ENCODE measurements around the gene AMPD1. TPM values are rescaled to one million over a fixed set of nuclear protein-coding genes. Genes with fewer than 3 reads are reported as not detected.

The AMPD1 gene
- total and polyA plus RNA-seq, 2 experiments from 2014 or later: 0.27 TPM; not detected in 1

DNA sequence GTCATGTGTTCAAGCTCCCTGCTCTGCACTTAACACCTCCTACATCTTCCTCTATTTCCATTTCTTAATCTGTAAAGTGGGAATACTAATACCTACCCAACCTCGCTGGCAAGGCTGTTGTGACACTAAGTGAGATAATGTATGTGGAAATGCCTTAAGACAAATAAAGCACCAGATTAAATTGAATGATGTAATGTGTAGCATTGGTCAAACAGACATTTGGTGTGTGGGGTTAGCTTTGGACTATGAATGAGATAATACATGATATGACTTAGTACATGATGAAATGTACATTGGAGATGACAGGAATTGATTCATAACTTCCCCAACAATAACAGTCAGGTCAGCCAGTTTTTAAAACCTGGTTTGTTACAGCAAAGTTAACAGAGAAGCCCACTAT, 5.2 kb downstream of the AMPD1 start:
- H3K9me3 Mint-ChIP-seq: no peaks in the 10 kb centered on the region
- Histone ChIP-seq H2AFZ (no peak overlapping the region), H3K4me2 (no peak overlapping the region), H3K4me3 (no peak overlapping the region), H3K27me3 (ENCODE audit: insufficient read depth) (no peaks in the 10 kb centered on the region), H3K9me2 (ENCODE audit: insufficient read depth) (no peaks in the 10 kb centered on the region), H4K20me1 (replicated peaks; ENCODE audit: insufficient read depth) (0 out of 2 replicates have a peak, but pooled peaks cover 3% of the 10 kb centered on the region), H3K4me1 (ENCODE audit: insufficient read depth) (no peaks in the 10 kb centered on the region), H3K27ac (ENCODE audit: low read depth) (no peak overlapping the region), H3K79me2 (replicated peaks; ENCODE audit: insufficient read depth) (no peaks in the 10 kb centered on the region), H3F3A (replicated peaks; ENCODE audit: low read depth) (no peaks in the 10 kb centered on the region), H3K36me3 (ENCODE audit: insufficient read depth) (no peaks in the 10 kb centered on the region)
- ATAC-seq: no peak
- no peaks in the 10 kb centered on the region for H3K36me3 Mint-ChIP-seq (ENCODE audit: low read depth)
- H3K27ac Mint-ChIP-seq: no peak overlapping the region
- peaks cover 3% of the 10 kb centered on the region for H3K27me3 Mint-ChIP-seq (ENCODE audit: insufficient read depth, low read depth, poor library complexity)
- no peak overlapping the region for H3K4me3 Mint-ChIP-seq
- H3K4me1 Mint-ChIP-seq: no peaks in the 10 kb centered on the region
- no peak for DNase-seq (ENCODE audit: low spot score)
- TF ChIP-seq EZH2 (IDR thresholded peaks at IDR 0.05; ENCODE audit: low read depth, unreplicated experiment) (no peak), ZNF331 (CRISPR knock-in tag; IDR thresholded peaks at IDR 0.05; ENCODE audit: low read depth) (no peak), CTCF (conservative IDR thresholded peaks at IDR 0.05; ENCODE audit: low read depth in 2 of 2) (no peak)
- TF ChIP-seq, protein P1, sequence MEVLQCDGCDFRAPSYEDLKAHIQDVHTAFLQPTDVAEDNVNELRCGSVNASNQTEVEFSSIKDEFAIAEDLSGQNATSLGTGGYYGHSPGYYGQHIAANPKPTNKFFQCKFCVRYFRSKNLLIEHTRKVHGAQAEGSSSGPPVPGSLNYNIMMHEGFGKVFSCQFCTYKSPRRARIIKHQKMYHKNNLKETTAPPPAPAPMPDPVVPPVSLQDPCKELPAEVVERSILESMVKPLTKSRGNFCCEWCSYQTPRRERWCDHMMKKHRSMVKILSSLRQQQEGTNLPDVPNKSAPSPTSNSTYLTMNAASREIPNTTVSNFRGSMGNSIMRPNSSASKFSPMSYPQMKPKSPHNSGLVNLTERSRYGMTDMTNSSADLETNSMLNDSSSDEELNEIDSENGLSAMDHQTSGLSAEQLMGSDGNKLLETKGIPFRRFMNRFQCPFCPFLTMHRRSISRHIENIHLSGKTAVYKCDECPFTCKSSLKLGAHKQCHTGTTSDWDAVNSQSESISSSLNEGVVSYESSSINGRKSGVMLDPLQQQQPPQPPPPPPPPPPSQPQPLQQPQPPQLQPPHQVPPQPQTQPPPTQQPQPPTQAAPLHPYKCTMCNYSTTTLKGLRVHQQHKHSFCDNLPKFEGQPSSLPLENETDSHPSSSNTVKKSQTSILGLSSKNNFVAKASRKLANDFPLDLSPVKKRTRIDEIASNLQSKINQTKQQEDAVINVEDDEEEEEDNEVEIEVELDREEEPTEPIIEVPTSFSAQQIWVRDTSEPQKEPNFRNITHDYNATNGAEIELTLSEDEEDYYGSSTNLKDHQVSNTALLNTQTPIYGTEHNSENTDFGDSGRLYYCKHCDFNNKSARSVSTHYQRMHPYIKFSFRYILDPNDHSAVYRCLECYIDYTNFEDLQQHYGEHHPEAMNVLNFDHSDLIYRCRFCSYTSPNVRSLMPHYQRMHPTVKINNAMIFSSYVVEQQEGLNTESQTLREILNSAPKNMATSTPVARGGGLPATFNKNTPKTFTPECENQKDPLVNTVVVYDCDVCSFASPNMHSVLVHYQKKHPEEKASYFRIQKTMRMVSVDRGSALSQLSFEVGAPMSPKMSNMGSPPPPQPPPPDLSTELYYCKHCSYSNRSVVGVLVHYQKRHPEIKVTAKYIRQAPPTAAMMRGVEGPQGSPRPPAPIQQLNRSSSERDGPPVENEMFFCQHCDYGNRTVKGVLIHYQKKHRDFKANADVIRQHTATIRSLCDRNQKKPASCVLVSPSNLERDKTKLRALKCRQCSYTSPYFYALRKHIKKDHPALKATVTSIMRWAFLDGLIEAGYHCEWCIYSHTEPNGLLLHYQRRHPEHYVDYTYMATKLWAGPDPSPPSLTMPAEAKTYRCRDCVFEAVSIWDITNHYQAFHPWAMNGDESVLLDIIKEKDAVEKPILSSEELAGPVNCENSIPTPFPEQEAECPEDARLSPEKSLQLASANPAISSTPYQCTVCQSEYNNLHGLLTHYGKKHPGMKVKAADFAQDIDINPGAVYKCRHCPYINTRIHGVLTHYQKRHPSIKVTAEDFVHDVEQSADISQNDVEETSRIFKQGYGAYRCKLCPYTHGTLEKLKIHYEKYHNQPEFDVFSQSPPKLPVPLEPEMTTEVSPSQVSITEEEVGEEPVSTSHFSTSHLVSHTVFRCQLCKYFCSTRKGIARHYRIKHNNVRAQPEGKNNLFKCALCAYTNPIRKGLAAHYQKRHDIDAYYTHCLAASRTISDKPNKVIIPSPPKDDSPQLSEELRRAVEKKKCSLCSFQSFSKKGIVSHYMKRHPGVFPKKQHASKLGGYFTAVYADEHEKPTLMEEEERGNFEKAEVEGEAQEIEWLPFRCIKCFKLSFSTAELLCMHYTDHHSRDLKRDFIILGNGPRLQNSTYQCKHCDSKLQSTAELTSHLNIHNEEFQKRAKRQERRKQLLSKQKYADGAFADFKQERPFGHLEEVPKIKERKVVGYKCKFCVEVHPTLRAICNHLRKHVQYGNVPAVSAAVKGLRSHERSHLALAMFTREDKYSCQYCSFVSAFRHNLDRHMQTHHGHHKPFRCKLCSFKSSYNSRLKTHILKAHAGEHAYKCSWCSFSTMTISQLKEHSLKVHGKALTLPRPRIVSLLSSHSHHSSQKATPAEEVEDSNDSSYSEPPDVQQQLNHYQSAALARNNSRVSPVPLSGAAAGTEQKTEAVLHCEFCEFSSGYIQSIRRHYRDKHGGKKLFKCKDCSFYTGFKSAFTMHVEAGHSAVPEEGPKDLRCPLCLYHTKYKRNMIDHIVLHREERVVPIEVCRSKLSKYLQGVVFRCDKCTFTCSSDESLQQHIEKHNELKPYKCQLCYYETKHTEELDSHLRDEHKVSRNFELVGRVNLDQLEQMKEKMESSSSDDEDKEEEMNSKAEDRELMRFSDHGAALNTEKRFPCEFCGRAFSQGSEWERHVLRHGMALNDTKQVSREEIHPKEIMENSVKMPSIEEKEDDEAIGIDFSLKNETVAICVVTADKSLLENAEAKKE (CRISPR knock-in tag; IDR thresholded peaks at IDR 0.05): no peak
- TF ChIP-seq, protein P2, sequence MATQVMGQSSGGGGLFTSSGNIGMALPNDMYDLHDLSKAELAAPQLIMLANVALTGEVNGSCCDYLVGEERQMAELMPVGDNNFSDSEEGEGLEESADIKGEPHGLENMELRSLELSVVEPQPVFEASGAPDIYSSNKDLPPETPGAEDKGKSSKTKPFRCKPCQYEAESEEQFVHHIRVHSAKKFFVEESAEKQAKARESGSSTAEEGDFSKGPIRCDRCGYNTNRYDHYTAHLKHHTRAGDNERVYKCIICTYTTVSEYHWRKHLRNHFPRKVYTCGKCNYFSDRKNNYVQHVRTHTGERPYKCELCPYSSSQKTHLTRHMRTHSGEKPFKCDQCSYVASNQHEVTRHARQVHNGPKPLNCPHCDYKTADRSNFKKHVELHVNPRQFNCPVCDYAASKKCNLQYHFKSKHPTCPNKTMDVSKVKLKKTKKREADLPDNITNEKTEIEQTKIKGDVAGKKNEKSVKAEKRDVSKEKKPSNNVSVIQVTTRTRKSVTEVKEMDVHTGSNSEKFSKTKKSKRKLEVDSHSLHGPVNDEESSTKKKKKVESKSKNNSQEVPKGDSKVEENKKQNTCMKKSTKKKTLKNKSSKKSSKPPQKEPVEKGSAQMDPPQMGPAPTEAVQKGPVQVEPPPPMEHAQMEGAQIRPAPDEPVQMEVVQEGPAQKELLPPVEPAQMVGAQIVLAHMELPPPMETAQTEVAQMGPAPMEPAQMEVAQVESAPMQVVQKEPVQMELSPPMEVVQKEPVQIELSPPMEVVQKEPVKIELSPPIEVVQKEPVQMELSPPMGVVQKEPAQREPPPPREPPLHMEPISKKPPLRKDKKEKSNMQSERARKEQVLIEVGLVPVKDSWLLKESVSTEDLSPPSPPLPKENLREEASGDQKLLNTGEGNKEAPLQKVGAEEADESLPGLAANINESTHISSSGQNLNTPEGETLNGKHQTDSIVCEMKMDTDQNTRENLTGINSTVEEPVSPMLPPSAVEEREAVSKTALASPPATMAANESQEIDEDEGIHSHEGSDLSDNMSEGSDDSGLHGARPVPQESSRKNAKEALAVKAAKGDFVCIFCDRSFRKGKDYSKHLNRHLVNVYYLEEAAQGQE (IDR thresholded peaks at IDR 0.05; ENCODE audit: unreplicated experiment): no peak
